Activated CD4-positive, alpha-beta T cell treated with anti-CD3 and anti-CD28 coated beads, Interleukin-2, amount 10 ng/mL, durations not matched to agents 24 days and 14 days (primary cell): ENCODE results near the gene STT3A. TPM values are rescaled to one million over a fixed set of nuclear protein-coding genes. Genes with fewer than 3 reads are reported as not detected.
A peak's percentile ranks its signal among the peaks of the same experiment; 100 is the strongest.

Experiments used
- DNase-seq: peaks from one replicate; pipeline ENCODE4 v3.0.0; 2022
- H3K27ac Mint-ChIP-seq: one replicate; pipeline ENCODE4 v1.8.0; 2022; ENCODE audit warnings: mild to moderate bottlenecking, mixed read lengths
- H3K27me3 Mint-ChIP-seq: one replicate; pipeline ENCODE4 v1.8.0; 2022; ENCODE audit warnings: mixed read lengths
- H3K36me3 Mint-ChIP-seq: one replicate; pipeline ENCODE4 v1.8.0; 2022; ENCODE audit warnings: low read depth, mild to moderate bottlenecking, mixed read lengths
- H3K4me1 Mint-ChIP-seq: one replicate; pipeline ENCODE4 v1.8.0; 2021; ENCODE audit warnings: mixed read lengths
- H3K4me3 Mint-ChIP-seq: one replicate; pipeline ENCODE4 v1.8.0; 2022; ENCODE audit warnings: mild to moderate bottlenecking, moderate library complexity, mixed read lengths
- H3K9me3 Mint-ChIP-seq: one replicate; pipeline ENCODE4 v1.8.0; 2021; ENCODE audit warnings: mixed read lengths
- intact Hi-C: fragments of 100-400 bp; cut with micrococcal nuclease; formaldehyde crosslinking; loops from one replicate; pipeline ENCODE4 v1.15.1; 2023
- total RNA-seq: library from RNA; stranded (reverse); gene quantifications from 2 replicates; pipeline ENCODE4 v1.2.3, GENCODE V29; 2022

Gene STT3A
- total RNA-seq, 1 donor from 2014 or later = 183 TPM

DNA sequence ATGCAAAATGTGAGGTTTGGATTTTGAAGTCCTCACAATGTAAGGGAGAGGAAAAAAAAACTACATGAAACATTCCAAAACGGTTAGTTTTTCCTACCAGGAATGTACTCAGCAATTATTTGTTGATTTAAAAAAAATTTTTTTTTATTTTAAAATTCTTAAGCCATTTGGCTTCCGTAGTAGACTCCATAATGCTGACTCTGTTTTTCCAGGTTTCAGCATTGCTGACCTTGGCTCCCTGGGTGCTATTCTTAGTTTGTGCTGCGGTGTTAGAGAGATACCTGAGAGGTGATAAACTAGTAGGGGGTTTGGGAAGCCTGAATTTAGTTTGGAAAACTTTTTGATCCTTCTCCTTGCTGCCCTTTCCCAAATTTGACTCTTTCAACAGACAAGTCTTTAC lies 10.6 kb downstream of the STT3A start:
- Mint-ChIP-seq H3K4me1 (peaks cover 2% of the 10 kb centered on the region), H3K36me3 (peaks cover 60% of the 10 kb centered on the region), H3K27ac (no peak overlapping the region), H3K27me3 (no peaks in the 10 kb centered on the region), H3K4me3 (no peak overlapping the region), H3K9me3 (no peaks in the 10 kb centered on the region)
- no peak for DNase-seq
- intact Hi-C loops = no loop called here

DNA sequence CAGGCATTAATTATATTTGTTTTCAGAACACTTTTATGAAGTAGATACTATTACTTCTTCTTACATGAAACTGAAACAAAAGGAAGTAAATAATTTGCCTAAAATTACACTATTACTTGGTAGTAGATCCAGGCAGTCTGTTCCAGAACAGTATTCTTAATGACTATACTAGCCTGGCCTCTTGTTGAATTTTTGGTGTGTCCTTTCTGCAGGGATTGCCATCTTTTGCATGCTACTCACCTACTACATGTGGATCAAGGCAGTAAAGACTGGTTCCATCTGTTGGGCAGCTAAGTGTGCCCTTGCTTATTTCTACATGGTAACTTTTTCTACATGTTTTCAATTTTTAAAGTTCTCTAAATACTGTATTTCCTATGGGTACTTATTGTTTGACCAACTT lies 12.8 kb downstream of the STT3A start:
- no peak for DNase-seq
- no peak overlapping the region for H3K4me3 Mint-ChIP-seq
- H3K36me3 Mint-ChIP-seq = peaks cover 65% of the 10 kb centered on the region
- H3K27ac Mint-ChIP-seq = no peak overlapping the region
- H3K9me3 Mint-ChIP-seq = no peaks in the 10 kb centered on the region
- H3K27me3 Mint-ChIP-seq = no peaks in the 10 kb centered on the region
- H3K4me1 Mint-ChIP-seq = peaks cover 2% of the 10 kb centered on the region
- intact Hi-C loops = no loop called here

DNA sequence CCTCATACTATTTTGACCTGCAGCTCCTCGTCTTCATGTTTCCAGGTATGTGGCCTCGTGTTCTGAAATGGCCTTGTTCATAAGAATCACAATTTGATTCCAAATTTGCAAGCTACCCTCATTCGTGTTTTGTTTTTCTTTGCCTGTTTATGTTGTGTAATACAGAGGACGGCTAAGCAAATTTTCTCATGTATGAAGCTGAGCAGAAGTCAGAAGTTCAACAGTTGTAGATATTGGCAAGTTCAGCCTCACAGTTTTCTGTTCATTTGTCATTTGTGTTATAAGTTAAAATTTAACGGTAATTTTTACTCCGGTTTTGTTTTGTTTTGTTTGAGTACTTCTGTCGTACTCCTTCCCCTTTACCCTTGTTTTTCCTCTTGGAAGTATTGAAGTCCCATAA lies 16.9 kb downstream of the STT3A start:
- H3K27me3 Mint-ChIP-seq = no peaks in the 10 kb centered on the region
- no peak overlapping the region for H3K4me3 Mint-ChIP-seq
- peaks cover 64% of the 10 kb centered on the region for H3K36me3 Mint-ChIP-seq
- no peaks in the 10 kb centered on the region for H3K9me3 Mint-ChIP-seq
- no peaks in the 10 kb centered on the region for H3K4me1 Mint-ChIP-seq
- DNase-seq = no peak
- intact Hi-C loops = no loop called here
- H3K27ac Mint-ChIP-seq = no peak overlapping the region

DNA sequence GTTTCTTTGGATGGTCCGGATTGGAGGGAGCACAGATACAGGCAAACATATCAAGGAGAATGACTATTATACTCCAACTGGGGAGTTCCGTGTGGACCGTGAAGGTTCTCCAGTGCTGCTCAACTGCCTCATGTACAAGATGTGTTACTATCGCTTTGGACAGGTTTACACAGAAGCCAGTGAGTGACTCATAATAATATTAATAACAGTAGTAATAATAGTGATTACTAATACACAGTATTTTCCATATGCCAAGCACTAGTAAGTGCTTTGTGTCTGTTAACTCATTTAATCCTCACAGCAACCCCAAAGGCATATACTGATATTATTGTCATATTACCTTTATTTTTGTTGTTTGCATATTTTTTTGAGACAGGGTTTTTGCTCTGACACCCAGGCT lies 25.7 kb downstream of the STT3A start:
- no peak for DNase-seq
- Mint-ChIP-seq H3K36me3 (peaks cover 69% of the 10 kb centered on the region), H3K27ac (no peak overlapping the region), H3K4me3 (no peak overlapping the region), H3K27me3 (no peaks in the 10 kb centered on the region), H3K9me3 (no peaks in the 10 kb centered on the region), H3K4me1 (no peaks in the 10 kb centered on the region)
- intact Hi-C loops = no loop called here

DNA sequence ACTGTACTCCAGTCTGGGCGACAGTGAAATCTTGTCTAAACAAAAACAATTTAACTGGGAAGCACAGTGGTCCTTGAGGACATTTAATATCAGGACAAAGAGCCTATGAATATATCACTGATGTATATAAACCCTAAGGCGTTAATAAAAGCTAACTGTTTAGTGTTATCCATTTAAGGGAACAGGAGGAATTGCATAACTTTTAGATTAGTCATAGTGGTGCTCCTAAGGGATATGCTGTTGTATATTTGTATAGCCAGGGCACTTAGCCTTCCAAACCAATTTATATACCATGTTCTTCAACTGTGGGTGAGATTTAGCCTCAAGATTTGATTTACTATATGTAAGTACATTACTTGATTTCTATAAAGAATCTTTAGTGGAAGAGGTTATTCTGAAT lies 29.3 kb downstream of the STT3A start:
- no peak overlapping the region for H3K4me3 Mint-ChIP-seq
- no peaks in the 10 kb centered on the region for H3K27me3 Mint-ChIP-seq
- H3K27ac Mint-ChIP-seq = no peak overlapping the region
- no peak for DNase-seq
- no peaks in the 10 kb centered on the region for H3K9me3 Mint-ChIP-seq
- intact Hi-C loops = no loop called here
- peaks cover 10% of the 10 kb centered on the region for H3K4me1 Mint-ChIP-seq
- H3K36me3 Mint-ChIP-seq = peaks cover 53% of the 10 kb centered on the region

DNA sequence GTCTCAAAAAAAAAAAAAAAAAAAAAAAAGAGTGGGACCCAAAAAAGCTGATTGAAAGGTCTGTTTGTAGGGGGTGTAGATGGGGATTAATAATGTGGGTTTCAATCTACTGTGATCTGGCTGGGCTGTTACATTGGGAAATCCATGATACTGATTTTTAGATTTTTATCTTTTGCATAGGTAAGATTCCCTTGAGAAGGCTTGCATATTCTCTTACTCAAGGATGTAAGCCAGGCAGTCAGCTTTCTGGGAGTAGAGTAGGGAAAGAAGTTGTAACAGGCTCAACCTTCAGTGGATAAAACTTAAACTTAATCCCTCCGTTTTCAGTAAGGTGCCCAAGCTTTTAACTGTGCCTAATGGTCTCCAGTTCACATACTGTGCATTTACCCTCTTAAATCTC lies 30.4 kb downstream of the STT3A start:
- H3K4me1 Mint-ChIP-seq = peaks cover 17% of the 10 kb centered on the region
- H3K27me3 Mint-ChIP-seq = no peaks in the 10 kb centered on the region
- H3K9me3 Mint-ChIP-seq = no peaks in the 10 kb centered on the region
- H3K27ac Mint-ChIP-seq = no peak overlapping the region
- intact Hi-C loops = no loop called here
- H3K4me3 Mint-ChIP-seq = no peak overlapping the region
- DNase-seq = no peak
- peaks cover 53% of the 10 kb centered on the region for H3K36me3 Mint-ChIP-seq

DNA sequence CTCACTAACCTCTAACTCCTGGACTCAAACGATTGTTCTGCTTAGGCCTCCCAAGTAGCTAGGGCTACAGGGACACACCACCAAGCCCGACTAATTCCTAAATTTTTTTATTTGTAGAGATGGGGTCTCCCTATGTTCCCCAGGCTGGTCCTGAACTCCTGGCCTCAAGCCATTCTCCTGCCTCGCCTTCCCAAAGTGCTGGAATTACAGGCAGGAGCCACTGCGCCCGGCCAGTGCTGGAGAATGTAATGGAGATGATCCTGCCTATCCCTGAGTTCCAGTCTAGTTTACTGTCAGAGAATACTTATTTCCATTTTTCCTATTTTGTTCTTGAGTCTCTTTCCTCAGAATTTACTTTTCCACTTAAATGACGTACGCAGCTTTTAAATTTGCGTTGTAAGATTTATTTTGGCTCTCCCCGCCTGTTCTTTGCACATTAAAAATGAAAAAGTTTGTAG lies 32.1 kb downstream of the STT3A start, which contains the start of gene CHEK1:
Gene CHEK1, plus strand, starts transcription at position 408 of the 458 bp plus-strand sequence. CDS start 1,606 bp downstream, outside the sequence.
- no peak for DNase-seq
- H3K36me3 Mint-ChIP-seq = peaks cover 50% of the 10 kb centered on the region
- H3K27ac Mint-ChIP-seq = peak within 1 kb of the TSS; percentile 95
- intact Hi-C loops = loop anchor here (1.0 to 5.0 kb wide), 4 partner anchors 32 to 644 kb away; partner anchors contain the start of genes EI24, FOXRED1, SRPRA and STT3A
- no peaks in the 10 kb centered on the region for H3K9me3 Mint-ChIP-seq
- H3K4me3 Mint-ChIP-seq = peak within 1 kb of the TSS; percentile 93
- H3K27me3 Mint-ChIP-seq = no peaks in the 10 kb centered on the region
- peaks cover 23% of the 10 kb centered on the region for H3K4me1 Mint-ChIP-seq

DNA sequence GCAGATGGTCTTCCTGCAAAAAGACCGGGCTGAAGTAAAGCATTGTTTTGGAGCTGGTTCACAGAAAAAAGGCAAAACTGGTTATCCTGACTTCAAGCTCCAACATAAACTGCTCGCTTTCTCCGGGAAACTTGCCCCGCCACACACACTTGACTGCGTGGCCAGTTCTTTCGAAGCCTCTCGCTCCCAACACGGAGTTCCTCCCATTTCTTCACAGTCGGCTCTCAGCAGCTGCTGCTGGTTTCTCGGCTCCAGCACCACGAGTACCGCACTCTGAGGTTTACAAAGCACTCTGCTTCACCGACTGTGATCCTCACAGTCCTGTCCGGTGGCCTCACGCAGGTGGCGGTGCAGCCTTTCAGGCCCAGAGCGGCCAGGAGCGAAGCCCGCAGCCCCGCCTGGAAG lies 32.6 kb downstream of the STT3A start:
- H3K4me1 Mint-ChIP-seq = peaks cover 23% of the 10 kb centered on the region
- no peaks in the 10 kb centered on the region for H3K27me3 Mint-ChIP-seq
- DNase-seq = no peak
- intact Hi-C loops = loop anchor here (1.0 to 5.0 kb wide), 4 partner anchors 33 to 644 kb away; partner anchors contain the start of genes EI24, FOXRED1, SRPRA and STT3A
- peak overlapping the region; percentile 95 for H3K27ac Mint-ChIP-seq
- no peaks in the 10 kb centered on the region for H3K9me3 Mint-ChIP-seq
- peak overlapping the region; percentile 93 for H3K4me3 Mint-ChIP-seq
- peaks cover 49% of the 10 kb centered on the region for H3K36me3 Mint-ChIP-seq

DNA sequence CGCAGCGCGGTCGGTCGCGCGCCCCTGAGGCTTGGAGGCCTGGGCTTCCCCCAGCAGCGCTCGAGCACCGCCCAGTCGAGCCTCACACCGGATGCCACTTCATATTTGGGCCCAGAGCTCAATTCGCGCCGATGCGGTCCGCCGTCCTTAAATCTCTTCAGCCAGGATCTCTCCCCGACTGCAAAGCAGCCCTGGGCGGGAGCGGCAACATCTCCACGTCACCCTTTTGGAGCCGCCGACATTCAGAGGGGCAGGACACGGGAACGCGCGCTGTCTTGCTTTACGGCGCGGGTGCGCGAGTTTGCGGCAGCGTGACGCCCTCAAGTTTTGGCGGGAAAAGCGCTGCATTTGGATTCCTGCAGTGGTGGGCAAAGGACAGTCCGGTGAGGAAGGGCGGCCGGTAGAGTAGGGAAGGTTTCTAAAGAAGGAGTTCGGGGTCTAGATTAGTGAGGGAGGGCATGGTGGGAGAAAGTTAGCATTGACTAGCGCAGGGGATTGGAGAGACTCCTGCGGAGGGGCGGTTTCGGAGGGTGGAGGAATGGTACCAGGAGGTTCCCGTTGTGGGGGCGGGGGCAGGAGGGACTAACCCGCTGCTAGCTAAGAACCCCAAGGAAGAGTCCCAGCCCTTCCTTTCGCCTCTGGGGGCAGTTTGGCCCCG lies 33.1 kb downstream of the STT3A start:
- Mint-ChIP-seq H3K9me3 (no peaks in the 10 kb centered on the region), H3K27ac (peak overlapping the region; percentile 95), H3K4me3 (peak overlapping the region; percentile 93), H3K36me3 (peaks cover 46% of the 10 kb centered on the region), H3K27me3 (no peaks in the 10 kb centered on the region), H3K4me1 (peaks cover 24% of the 10 kb centered on the region)
- intact Hi-C loops = loop anchor here (1.0 to 5.0 kb wide), 6 partner anchors 33 to 643 kb away; partner anchors contain the start of genes EI24, FOXRED1, HYLS1 and SRPRA
- peak; percentile 96 for DNase-seq

DNA sequence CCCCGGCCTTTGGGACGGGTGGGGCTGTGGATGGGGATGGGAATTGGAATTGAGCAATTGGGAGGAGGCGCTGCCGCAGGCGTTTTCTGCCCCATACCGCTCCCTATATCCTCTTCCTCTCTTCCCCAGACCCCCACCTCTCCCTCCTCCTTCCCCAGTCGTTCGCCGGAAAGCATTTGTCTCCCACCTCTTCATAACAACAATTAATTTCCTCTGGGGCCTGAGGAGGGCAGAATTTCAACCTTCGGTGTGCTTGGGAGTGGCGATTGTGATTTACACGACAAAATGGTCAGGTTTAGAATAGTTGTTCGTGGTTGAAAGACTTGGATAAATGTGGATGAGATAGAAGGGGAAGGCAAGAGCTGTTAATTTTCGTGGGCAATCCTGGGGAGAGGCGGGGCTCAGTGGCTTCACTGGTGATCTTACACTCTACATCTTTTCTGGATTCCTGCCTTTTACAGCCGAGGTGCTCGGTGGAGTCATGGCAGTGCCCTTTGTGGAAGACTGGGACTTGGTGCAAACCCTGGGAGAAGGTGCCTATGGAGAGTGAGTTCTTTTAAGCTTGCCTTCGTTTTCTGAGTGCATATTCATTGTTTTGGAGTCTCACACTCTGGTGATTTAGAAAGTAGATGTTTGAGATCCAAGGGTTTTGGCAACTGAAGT lies 33.8 kb downstream of the STT3A start:
- intact Hi-C loops = loop anchor here (1.0 to 5.0 kb wide), 3 partner anchors 36 to 261 kb away; partner anchors contain the start of gene HYLS1
- H3K36me3 Mint-ChIP-seq = peaks cover 44% of the 10 kb centered on the region
- no peaks in the 10 kb centered on the region for H3K27me3 Mint-ChIP-seq

DNA sequence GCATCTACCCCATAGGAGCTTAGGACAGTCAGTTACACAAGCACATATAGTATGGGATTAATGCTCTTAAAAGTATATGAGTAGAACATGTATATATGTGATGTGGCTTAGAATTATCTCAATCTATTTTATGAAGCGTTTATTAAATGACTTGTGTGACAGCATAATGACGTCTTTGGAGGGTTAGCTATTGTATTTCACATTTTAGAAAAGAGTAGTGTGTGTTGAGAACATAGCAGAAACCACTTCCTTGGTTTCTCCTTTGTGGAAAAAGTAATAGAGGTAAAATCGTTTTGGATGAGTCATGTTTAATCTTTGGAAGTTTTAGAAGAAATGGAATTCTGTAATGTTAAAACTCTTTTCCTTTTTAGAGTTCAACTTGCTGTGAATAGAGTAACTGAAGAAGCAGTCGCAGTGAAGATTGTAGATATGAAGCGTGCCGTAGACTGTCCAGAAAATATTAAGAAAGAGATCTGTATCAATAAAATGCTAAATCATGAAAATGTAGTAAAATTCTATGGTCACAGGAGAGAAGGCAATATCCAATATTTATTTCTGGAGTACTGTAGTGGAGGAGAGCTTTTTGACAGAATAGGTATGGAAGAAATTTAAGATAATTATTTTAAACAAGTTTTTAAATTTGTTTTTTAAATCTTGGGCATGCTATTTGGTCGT lies 34.7 kb downstream of the STT3A start:
- DNase-seq = no peak
- Mint-ChIP-seq H3K27ac (no peak overlapping the region), H3K27me3 (no peaks in the 10 kb centered on the region), H3K4me1 (peaks cover 28% of the 10 kb centered on the region), H3K9me3 (no peaks in the 10 kb centered on the region), H3K4me3 (peak overlapping the region; percentile 93), H3K36me3 (peaks cover 39% of the 10 kb centered on the region)
- intact Hi-C loops = loop anchor here (2.0 to 5.0 kb wide), 2 partner anchors 35 to 247 kb away; no protein-coding TSS in a partner anchor

More for the DNA sequence above, 33.8 kb downstream of the STT3A start:
- no peaks in the 10 kb centered on the region for H3K9me3 Mint-ChIP-seq
- peak overlapping the region; percentile 95 for H3K27ac Mint-ChIP-seq
- peaks cover 26% of the 10 kb centered on the region for H3K4me1 Mint-ChIP-seq
- DNase-seq = peak; percentile 80
- H3K4me3 Mint-ChIP-seq = peak overlapping the region; percentile 93

DNA sequence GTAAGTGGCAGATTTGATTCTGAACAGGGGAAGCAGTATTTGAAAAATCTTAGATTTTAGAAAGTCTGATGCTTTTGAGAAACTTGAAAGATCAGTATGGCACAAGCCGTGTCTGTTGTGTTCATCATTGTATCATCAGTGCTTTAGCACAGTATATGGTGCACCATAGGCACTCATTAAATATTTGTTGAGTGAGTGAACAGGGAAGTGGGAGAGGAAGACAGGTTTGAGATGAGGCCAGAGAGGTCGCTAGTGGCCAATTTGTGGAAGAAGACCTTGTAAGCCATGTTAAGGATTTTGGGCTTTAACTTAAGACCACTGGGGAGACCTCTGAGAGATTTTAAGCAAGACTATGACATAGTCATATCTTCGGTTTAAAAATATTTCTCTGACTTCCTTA lies 45.2 kb downstream of the STT3A start:
- intact Hi-C loops = no loop called here
- peaks cover 21% of the 10 kb centered on the region for H3K4me1 Mint-ChIP-seq
- no peak overlapping the region for H3K4me3 Mint-ChIP-seq
- no peaks in the 10 kb centered on the region for H3K27me3 Mint-ChIP-seq
- H3K9me3 Mint-ChIP-seq = no peaks in the 10 kb centered on the region
- peaks cover 63% of the 10 kb centered on the region for H3K36me3 Mint-ChIP-seq
- no peak for DNase-seq
- no peak overlapping the region for H3K27ac Mint-ChIP-seq

DNA sequence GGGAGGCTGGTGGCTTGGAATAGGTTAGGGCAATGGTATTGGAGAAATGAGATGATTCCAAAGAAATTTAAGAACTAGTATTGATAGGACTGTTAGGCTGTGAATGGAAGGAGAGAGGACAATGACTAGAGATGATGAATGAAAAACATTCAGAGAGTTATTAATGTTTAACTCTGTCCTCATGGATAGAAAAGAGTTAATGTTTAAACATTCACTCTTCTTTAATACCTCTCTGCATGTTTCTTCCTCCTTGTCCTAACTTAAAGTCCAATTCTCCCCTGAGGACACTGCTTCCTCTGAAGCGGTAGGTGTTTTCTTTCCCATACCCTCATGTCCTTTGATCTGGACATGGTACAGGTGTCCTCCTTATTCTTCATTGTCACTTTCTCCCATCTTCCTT lies 45.7 kb downstream of the STT3A start:
- Mint-ChIP-seq H3K27me3 (no peaks in the 10 kb centered on the region), H3K36me3 (peaks cover 61% of the 10 kb centered on the region), H3K4me3 (no peak overlapping the region), H3K27ac (no peak overlapping the region), H3K4me1 (peaks cover 21% of the 10 kb centered on the region), H3K9me3 (no peaks in the 10 kb centered on the region)
- intact Hi-C loops = no loop called here
- DNase-seq = no peak

DNA sequence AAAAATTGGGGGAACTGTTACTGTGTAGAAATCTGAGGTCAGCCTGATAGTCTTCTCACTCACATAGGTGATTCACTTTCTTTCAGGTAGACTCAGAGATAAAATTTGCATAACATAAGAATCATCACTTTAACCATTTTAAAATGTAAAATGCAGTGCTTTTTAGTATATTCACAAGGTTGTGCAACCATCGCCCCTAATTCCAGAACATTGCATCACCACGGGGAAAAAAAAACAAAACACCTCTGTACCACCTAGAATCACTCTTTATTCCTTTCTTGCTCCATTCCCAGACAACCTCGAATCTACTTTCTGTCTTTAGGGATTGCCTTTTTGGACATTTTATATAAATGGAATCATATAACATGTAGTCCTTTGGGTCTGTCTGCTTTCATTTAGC lies 53.2 kb downstream of the STT3A start:
- DNase-seq = no peak
- H3K27me3 Mint-ChIP-seq = no peaks in the 10 kb centered on the region
- H3K27ac Mint-ChIP-seq = no peak overlapping the region
- peaks cover 25% of the 10 kb centered on the region for H3K4me1 Mint-ChIP-seq
- H3K4me3 Mint-ChIP-seq = no peak overlapping the region
- intact Hi-C loops = no loop called here
- H3K36me3 Mint-ChIP-seq = peaks cover 64% of the 10 kb centered on the region
- no peaks in the 10 kb centered on the region for H3K9me3 Mint-ChIP-seq
